Activated CD4-positive, alpha-beta T cell treated with anti-CD3 and anti-CD28 coated beads, Interleukin-2, amount 10 ng/mL, durations not matched to agents 24 days and 14 days (primary cell): ENCODE measurements around the gene OSGIN1. TPM values are rescaled to one million over a fixed set of nuclear protein-coding genes. Genes with fewer than 3 reads are reported as not detected.

Experiments
- DNase-seq: peaks from one replicate; pipeline ENCODE4 v3.0.0; 2022
- H3K27ac Mint-ChIP-seq: one replicate; pipeline ENCODE4 v1.8.0; 2022; ENCODE audit warnings: mild to moderate bottlenecking, mixed read lengths
- H3K27me3 Mint-ChIP-seq: one replicate; pipeline ENCODE4 v1.8.0; 2022; ENCODE audit warnings: mixed read lengths
- H3K36me3 Mint-ChIP-seq: one replicate; pipeline ENCODE4 v1.8.0; 2022; ENCODE audit warnings: low read depth, mild to moderate bottlenecking, mixed read lengths
- H3K4me1 Mint-ChIP-seq: one replicate; pipeline ENCODE4 v1.8.0; 2021; ENCODE audit warnings: mixed read lengths
- H3K4me3 Mint-ChIP-seq: one replicate; pipeline ENCODE4 v1.8.0; 2022; ENCODE audit warnings: mild to moderate bottlenecking, moderate library complexity, mixed read lengths
- H3K9me3 Mint-ChIP-seq: one replicate; pipeline ENCODE4 v1.8.0; 2021; ENCODE audit warnings: mixed read lengths
- intact Hi-C: fragments of 100-400 bp; cut with micrococcal nuclease; formaldehyde crosslinking; loops from one replicate; pipeline ENCODE4 v1.15.1; 2023
- total RNA-seq: library from RNA; stranded (reverse); gene quantifications from 2 replicates; pipeline ENCODE4 v1.2.3, GENCODE V29; 2022

Gene OSGIN1
- total RNA-seq, 1 donor from 2014 or later: 0.72 TPM

- Mint-ChIP-seq H3K4me3 (no peak overlapping the region), H3K4me1 (no peaks in the 10 kb centered on the region), H3K9me3 (no peaks in the 10 kb centered on the region), H3K27ac (no peak overlapping the region), H3K36me3 (no peaks in the 10 kb centered on the region), H3K27me3 (no peaks in the 10 kb centered on the region)
- intact Hi-C loops: no loop called here
- no peak for DNase-seq
Measured at GRCh38 chr16:83932304-83932703, 20.7 kb upstream of the OSGIN1 start.

GRCh38 chr16:83932955-83933673 lies 19.9 kb upstream of the OSGIN1 start:
- no peak overlapping the region for H3K27ac Mint-ChIP-seq
- H3K9me3 Mint-ChIP-seq: no peaks in the 10 kb centered on the region
- H3K4me3 Mint-ChIP-seq: no peak overlapping the region
- no peaks in the 10 kb centered on the region for H3K36me3 Mint-ChIP-seq
- intact Hi-C loops: no loop called here
- DNase-seq: no peak
- no peaks in the 10 kb centered on the region for H3K27me3 Mint-ChIP-seq
- no peaks in the 10 kb centered on the region for H3K4me1 Mint-ChIP-seq

- DNase-seq: no peak
- Mint-ChIP-seq H3K36me3 (no peaks in the 10 kb centered on the region), H3K27me3 (no peaks in the 10 kb centered on the region), H3K27ac (no peak overlapping the region), H3K4me3 (no peak overlapping the region), H3K4me1 (peaks cover under 1% of the 10 kb centered on the region), H3K9me3 (no peaks in the 10 kb centered on the region)
- intact Hi-C loops: no loop called here
Measured at GRCh38 chr16:83933885-83934683, 19.0 kb upstream of the OSGIN1 start.

GRCh38 chr16:83934684-83934977 lies 18.4 kb upstream of the OSGIN1 start:
- Mint-ChIP-seq H3K36me3 (no peaks in the 10 kb centered on the region), H3K9me3 (no peaks in the 10 kb centered on the region), H3K27ac (no peak overlapping the region), H3K27me3 (no peaks in the 10 kb centered on the region), H3K4me1 (peaks cover 6% of the 10 kb centered on the region), H3K4me3 (no peak overlapping the region)
- intact Hi-C loops: no loop called here
- no peak for DNase-seq

- intact Hi-C loops: no loop called here
- no peak for DNase-seq
- H3K4me1 Mint-ChIP-seq: peaks cover 7% of the 10 kb centered on the region
- H3K36me3 Mint-ChIP-seq: no peaks in the 10 kb centered on the region
- H3K9me3 Mint-ChIP-seq: no peaks in the 10 kb centered on the region
- no peak overlapping the region for H3K27ac Mint-ChIP-seq
- no peaks in the 10 kb centered on the region for H3K27me3 Mint-ChIP-seq
- H3K4me3 Mint-ChIP-seq: no peak overlapping the region
Measured at GRCh38 chr16:83935005-83935857, 17.8 kb upstream of the OSGIN1 start.

- intact Hi-C loops: no loop called here
- Mint-ChIP-seq H3K9me3 (no peaks in the 10 kb centered on the region), H3K36me3 (no peaks in the 10 kb centered on the region), H3K27ac (no peak overlapping the region), H3K4me3 (no peak overlapping the region), H3K4me1 (peaks cover 7% of the 10 kb centered on the region), H3K27me3 (no peaks in the 10 kb centered on the region)
- no peak for DNase-seq
Measured at GRCh38 chr16:83935858-83936255, 17.2 kb upstream of the OSGIN1 start.

GRCh38 chr16:83936581-83937165 lies 16.4 kb upstream of the OSGIN1 start:
- intact Hi-C loops: no loop called here
- H3K27me3 Mint-ChIP-seq: no peaks in the 10 kb centered on the region
- DNase-seq: no peak
- no peak overlapping the region for H3K4me3 Mint-ChIP-seq
- H3K9me3 Mint-ChIP-seq: no peaks in the 10 kb centered on the region
- no peaks in the 10 kb centered on the region for H3K36me3 Mint-ChIP-seq
- peaks cover 7% of the 10 kb centered on the region for H3K4me1 Mint-ChIP-seq
- no peak overlapping the region for H3K27ac Mint-ChIP-seq

GRCh38 chr16:83937267-83937666 lies 15.8 kb upstream of the OSGIN1 start:
- DNase-seq: no peak
- H3K4me1 Mint-ChIP-seq: peaks cover 7% of the 10 kb centered on the region
- no peak overlapping the region for H3K4me3 Mint-ChIP-seq
- H3K36me3 Mint-ChIP-seq: no peaks in the 10 kb centered on the region
- H3K9me3 Mint-ChIP-seq: no peaks in the 10 kb centered on the region
- intact Hi-C loops: no loop called here
- no peaks in the 10 kb centered on the region for H3K27me3 Mint-ChIP-seq
- H3K27ac Mint-ChIP-seq: no peak overlapping the region

GRCh38 chr16:83937922-83938885 lies 14.8 kb upstream of the OSGIN1 start:
- intact Hi-C loops: no loop called here
- no peaks in the 10 kb centered on the region for H3K27me3 Mint-ChIP-seq
- H3K36me3 Mint-ChIP-seq: no peaks in the 10 kb centered on the region
- no peak overlapping the region for H3K4me3 Mint-ChIP-seq
- DNase-seq: no peak
- H3K27ac Mint-ChIP-seq: no peak overlapping the region
- H3K4me1 Mint-ChIP-seq: peaks cover 7% of the 10 kb centered on the region
- no peaks in the 10 kb centered on the region for H3K9me3 Mint-ChIP-seq

- H3K9me3 Mint-ChIP-seq: no peaks in the 10 kb centered on the region
- no peak for DNase-seq
- H3K36me3 Mint-ChIP-seq: no peaks in the 10 kb centered on the region
- no peak overlapping the region for H3K4me3 Mint-ChIP-seq
- intact Hi-C loops: no loop called here
- H3K27me3 Mint-ChIP-seq: no peaks in the 10 kb centered on the region
- peak overlapping the region; percentile 16 for H3K27ac Mint-ChIP-seq
- peaks cover 7% of the 10 kb centered on the region for H3K4me1 Mint-ChIP-seq
Measured at GRCh38 chr16:83939266-83939855, 13.7 kb upstream of the OSGIN1 start.

- Mint-ChIP-seq H3K4me1 (peaks cover 7% of the 10 kb centered on the region), H3K36me3 (no peaks in the 10 kb centered on the region), H3K27ac (no peak overlapping the region), H3K9me3 (no peaks in the 10 kb centered on the region), H3K27me3 (no peaks in the 10 kb centered on the region), H3K4me3 (no peak overlapping the region)
- no peak for DNase-seq
- intact Hi-C loops: no loop called here
Measured at GRCh38 chr16:83940119-83940518, 12.9 kb upstream of the OSGIN1 start.

GRCh38 chr16:83940630-83941378 lies 12.2 kb upstream of the OSGIN1 start:
- intact Hi-C loops: no loop called here
- Mint-ChIP-seq H3K36me3 (no peaks in the 10 kb centered on the region), H3K9me3 (no peaks in the 10 kb centered on the region), H3K4me3 (no peak overlapping the region), H3K27me3 (no peaks in the 10 kb centered on the region), H3K4me1 (peaks cover 7% of the 10 kb centered on the region), H3K27ac (no peak overlapping the region)
- DNase-seq: no peak
